Measurements from ENCODE around the gene UGT2B10. TPM values are rescaled to one million over a fixed set of nuclear protein-coding genes. Genes with fewer than 3 reads are reported as not detected.

UGT2B10 gene
- total and polyA plus RNA-seq, 2 of the 4 experiments (the other 2 are of a cell fraction) = not detected

Small RNAs within 50 kb of the gene (microRNA-seq; reads per million reads assigned to microRNA genes)
- gene AC021146.4 (ENCODE audit: insufficient read depth, insufficient read length) = not detected
- gene AC021146.9 (ENCODE audit: insufficient read depth, insufficient read length) = not detected

Small RNAs within 50 kb of the gene (small RNA-seq; reads per million reads assigned to genes)
- gene AC021146.4 (0 reads per million in 5 experiments), gene AC021146.9 (0 reads per million in 5 experiments)

Other genes with a start within 250 kb of the UGT2B10 start
- gene UGT2B17, start 239.7 kb upstream of the UGT2B10 start, total RNA-seq (2012; rRNA removed) = not detected in 2 replicates
- gene UGT2B17, start 239.7 kb upstream of the UGT2B10 start, polyA plus RNA-seq (2012; rRNA removed) = not detected in 2 replicates
- gene UGT2B15, start 145.3 kb upstream of the UGT2B10 start, total RNA-seq (2012; rRNA removed) = not detected in 2 replicates
- gene UGT2B15, start 145.3 kb upstream of the UGT2B10 start, polyA plus RNA-seq (2012; rRNA removed) = not detected in 2 replicates
- not detected in 2 replicates for gene UGT2A3, start 135.8 kb downstream of the UGT2B10 start, total RNA-seq (2012; rRNA removed)
- gene UGT2A3, start 135.8 kb downstream of the UGT2B10 start, polyA plus RNA-seq (2012; rRNA removed) = not detected in 2 replicates

Data from IMR-90 (cell line).